Prostate gland (tissue), 2 donors: ENCODE results near the gene BMPER.

ENCODE experiments used
- POLR2A ChIP-seq: fragments of 450-650 bp; IDR thresholded peaks from one replicate; pipeline ENCODE4 v1.6.1; 2016; ENCODE audit warnings: antibody characterized with exemption, mild to moderate bottlenecking
- POLR2AphosphoS5 ChIP-seq: sonication (generic); formaldehyde crosslinking; IDR thresholded peaks from one replicate; pipeline ENCODE4 v1.6.1; 2017; ENCODE audit warnings: antibody characterized with exemption
- TF ChIP-seq, protein P1 (sequence below), 4 experiments: fragments of 200-600 bp in 2 of 4; fragments of 450-650 bp in 2 of 4; sonication (generic) in 2 of 4; IDR thresholded peaks; 1 replicate in 3 of 4; 2 replicates in 1 of 4; pipeline ENCODE4 v1.5.1; 2016 to 2019; ENCODE audit warnings: antibody characterized with exemption in 4 of 4, mild to moderate bottlenecking in 2 of 4, moderate library complexity in 2 of 4

GRCh38 chr7:34184466-34184865, 279.1 kb downstream of the BMPER start:
- TF ChIP-seq, protein P1, sequence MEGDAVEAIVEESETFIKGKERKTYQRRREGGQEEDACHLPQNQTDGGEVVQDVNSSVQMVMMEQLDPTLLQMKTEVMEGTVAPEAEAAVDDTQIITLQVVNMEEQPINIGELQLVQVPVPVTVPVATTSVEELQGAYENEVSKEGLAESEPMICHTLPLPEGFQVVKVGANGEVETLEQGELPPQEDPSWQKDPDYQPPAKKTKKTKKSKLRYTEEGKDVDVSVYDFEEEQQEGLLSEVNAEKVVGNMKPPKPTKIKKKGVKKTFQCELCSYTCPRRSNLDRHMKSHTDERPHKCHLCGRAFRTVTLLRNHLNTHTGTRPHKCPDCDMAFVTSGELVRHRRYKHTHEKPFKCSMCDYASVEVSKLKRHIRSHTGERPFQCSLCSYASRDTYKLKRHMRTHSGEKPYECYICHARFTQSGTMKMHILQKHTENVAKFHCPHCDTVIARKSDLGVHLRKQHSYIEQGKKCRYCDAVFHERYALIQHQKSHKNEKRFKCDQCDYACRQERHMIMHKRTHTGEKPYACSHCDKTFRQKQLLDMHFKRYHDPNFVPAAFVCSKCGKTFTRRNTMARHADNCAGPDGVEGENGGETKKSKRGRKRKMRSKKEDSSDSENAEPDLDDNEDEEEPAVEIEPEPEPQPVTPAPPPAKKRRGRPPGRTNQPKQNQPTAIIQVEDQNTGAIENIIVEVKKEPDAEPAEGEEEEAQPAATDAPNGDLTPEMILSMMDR (IDR thresholded peaks at IDR 0.05), result no peak
- no peak for TF ChIP-seq POLR2AphosphoS5
- TF ChIP-seq POLR2A, result no peak
